Astrocyte of the cerebellum (primary cell): ENCODE results near the gene UBXN10.

Source experiments
- DNase-seq: peaks from one replicate; pipeline ENCODE4 v3.0.0-alpha.2; 2011; ENCODE audit warnings: low read depth
- H3K4me3 ChIP-seq: 2 replicates; pipeline ENCODE4 v1.5.1; 2011; ENCODE audit warnings: mild to moderate bottlenecking, low read depth, low read length, moderate library complexity
- CTCF ChIP-seq: IDR thresholded peaks from 2 replicates; pipeline ENCODE4 v1.5.1; 2012; ENCODE audit warnings: low read length, low read depth, moderate library complexity, mild to moderate bottlenecking; ENCODE audit errors: missing control alignments
- in situ Hi-C: cut with HindIII; loops from 2 replicates; pipeline ENCODE4 v1.10.0; 2017; ENCODE audit warnings: low sequenced_read_pairs

UBXN10 gene

GRCh38 chr1:20188455-20188817 is 2.5 kb downstream of the UBXN10 start:
- DNase-seq = no peak
- in situ Hi-C loops = no loop called here
- TF ChIP-seq CTCF = no peak
- no peak overlapping the region for H3K4me3 ChIP-seq

DNA sequence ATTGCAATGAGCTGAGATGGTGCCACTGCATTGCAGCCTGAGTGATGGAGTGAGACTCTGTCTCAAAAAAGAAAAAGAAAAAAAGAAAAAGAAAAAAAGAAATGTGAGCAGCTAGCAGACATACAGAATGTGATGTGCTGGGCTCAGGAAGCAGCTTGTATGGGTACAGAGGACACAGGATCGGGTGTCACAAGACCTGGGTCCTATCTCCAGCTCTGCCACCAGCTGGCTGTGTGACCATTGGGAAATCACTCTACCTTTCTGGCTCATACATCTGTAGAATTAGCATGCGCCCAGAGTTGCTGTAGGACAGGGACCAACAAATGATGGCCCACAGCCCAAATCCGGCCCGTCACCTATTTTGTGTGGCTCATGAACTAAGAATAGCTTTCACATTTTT is 3.8 kb downstream of the UBXN10 start:
- H3K4me3 ChIP-seq = no peak overlapping the region
- in situ Hi-C loops = no loop called here
- TF ChIP-seq CTCF = no peak
- no peak for DNase-seq

- in situ Hi-C loops = no loop called here
Observed at GRCh38 chr1:20190256-20191160, 4.6 kb downstream of the UBXN10 start.

GRCh38 chr1:20191266-20191825 is 5.5 kb downstream of the UBXN10 start:
- in situ Hi-C loops = no loop called here
- DNase-seq = no peak
- no peak overlapping the region for H3K4me3 ChIP-seq
- no peak for TF ChIP-seq CTCF

More at GRCh38 chr1:20190256-20191160, 4.6 kb downstream of the UBXN10 start:
- no peak overlapping the region for H3K4me3 ChIP-seq
- DNase-seq = no peak
- TF ChIP-seq CTCF = no peak

- no peak for TF ChIP-seq CTCF
- no peak overlapping the region for H3K4me3 ChIP-seq
- no peak for DNase-seq
- in situ Hi-C loops = no loop called here
Observed at GRCh38 chr1:20192364-20192763, 6.5 kb downstream of the UBXN10 start.

GRCh38 chr1:20192871-20193411 is 7.0 kb downstream of the UBXN10 start:
- DNase-seq = no peak
- H3K4me3 ChIP-seq = no peak overlapping the region
- in situ Hi-C loops = no loop called here
- no peak for TF ChIP-seq CTCF
